ENCODE measurements around the gene R3HDM2.

GRCh38 chr12:57240066-57240921 lies 190.5 kb downstream of the R3HDM2 start:
- TF ChIP-seq CTCF (IDR thresholded peaks at IDR 0.05; ENCODE audit: insufficient read depth, low read depth, low read length) (no peak), EZH2 (IDR thresholded peaks at IDR 0.05; ENCODE audit: insufficient read depth, low read length) (no peak)

Data from astrocyte (in vitro differentiated cells and primary cell).